Measurements from ENCODE around the gene NPAS4. TPM values are rescaled to one million over a fixed set of nuclear protein-coding genes. Genes with fewer than 3 reads are reported as not detected.

NPAS4 gene
- total and polyA plus RNA-seq, 4 experiments from 2014 or later: not detected

DNA sequence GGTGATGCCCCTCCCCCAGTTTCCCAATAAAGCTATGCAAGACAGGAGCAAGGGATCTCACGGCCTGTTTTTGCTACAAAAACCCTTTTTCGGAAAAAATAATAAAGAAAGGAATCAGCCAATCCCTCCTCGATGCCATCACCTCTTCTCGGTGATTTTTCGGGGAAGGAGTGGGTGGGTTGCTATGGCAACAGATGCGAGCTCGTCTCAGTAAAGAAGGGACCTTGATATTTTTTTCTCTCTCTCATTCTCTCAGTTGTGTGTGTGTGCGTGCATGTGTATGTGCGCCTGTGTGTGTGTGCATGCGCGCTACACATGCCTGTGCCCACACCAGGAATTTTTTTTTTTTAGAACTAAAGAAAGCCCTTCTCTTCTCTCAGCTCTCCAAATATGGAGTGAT, 3.8 kb upstream of the NPAS4 start:
- H3K27ac Mint-ChIP-seq: peak overlapping the region in 1 of 7 donors; percentile 50
- H3K36me3 ChIP-seq (ENCODE audit: insufficient read depth, low read length): no peaks in the 10 kb centered on the region
- H3K4me3 ChIP-seq (ENCODE audit: low read length in 2 of 2): no peak overlapping the region
- no peaks in the 10 kb centered on the region for H3K4me1 ChIP-seq (ENCODE audit: insufficient read depth, low read length)
- ChIA-PET POLR2A (ENCODE audit: partially characterized antibody) (no interaction called here), CTCF (ENCODE audit: partially characterized antibody) (interaction anchor here (1.6 to 2.0 kb wide), 3 partner anchors 8 to 30 kb away, joined by 6 to 7 read pairs (median 6); partner anchors contain the start of gene MRPL11)
- peaks cover 30 to 52% of the 10 kb centered on the region in 2 donors for H3K27me3 Mint-ChIP-seq
- H3K9me3 Mint-ChIP-seq: peaks cover 0 to 11% (median 7%) of the 10 kb centered on the region in 8 donors
- intact Hi-C loops (cut with micrococcal nuclease): no loop called here
- peaks cover 28% of the 10 kb centered on the region for H3K27me3 ChIP-seq (ENCODE audit: insufficient read depth, low read length)
- H3K4me3 Mint-ChIP-seq: no peak overlapping the region
- no peaks in the 10 kb centered on the region for H3K36me3 Mint-ChIP-seq
- peaks cover 6 to 23% (median 11%) of the 10 kb centered on the region in 4 donors for H3K4me1 Mint-ChIP-seq
- H3K9me3 ChIP-seq (ENCODE audit: control insufficient read depth in 1 of 2, low read length in 2 of 2): no peaks in the 10 kb centered on the region
- H3K27ac ChIP-seq (ENCODE audit: low read depth, low read length): no peak overlapping the region
- no peak for DNase-seq

GRCh38 chr11:66418168-66418985, 2.5 kb upstream of the NPAS4 start:
- intact Hi-C loops (cut with micrococcal nuclease): no loop called here
- Histone ChIP-seq H3K27me3 (ENCODE audit: insufficient read depth, low read length) (peaks cover 28% of the 10 kb centered on the region), H3K9me3 (ENCODE audit: control insufficient read depth in 1 of 2, low read length in 2 of 2) (no peaks in the 10 kb centered on the region), H3K27ac (ENCODE audit: low read depth, low read length) (no peak overlapping the region), H3K4me3 (ENCODE audit: low read length in 2 of 2) (no peak overlapping the region), H3K36me3 (ENCODE audit: insufficient read depth, low read length) (no peaks in the 10 kb centered on the region), H3K4me1 (ENCODE audit: insufficient read depth, low read length) (no peaks in the 10 kb centered on the region)
- DNase-seq: peak; percentile 31 to 52 (median 35)
- Mint-ChIP-seq H3K4me3 (peak overlapping the region in 1 of 8 donors; percentile 6), H3K4me1 (peaks cover 6 to 23% (median 11%) of the 10 kb centered on the region in 4 donors), H3K9me3 (peaks cover 0 to 15% (median 7%) of the 10 kb centered on the region in 8 donors), H3K27me3 (peaks cover 30 to 46% of the 10 kb centered on the region in 2 donors), H3K27ac (peak overlapping the region in 4 of 7 donors; percentile 29 to 65 (median 53)), H3K36me3 (no peaks in the 10 kb centered on the region)
- ChIA-PET CTCF (ENCODE audit: partially characterized antibody) (interaction anchor here (1.1 to 2.0 kb wide), 4 partner anchors 9 to 32 kb away, joined by 3 to 6 read pairs (median 6); no protein-coding TSS in a partner anchor), POLR2A (ENCODE audit: partially characterized antibody) (interaction anchor here (1.4 kb wide), 1 partner anchor 48 kb away, joined by 3 read pairs; the partner anchor contains the start of gene PELI3)

GRCh38 chr11:66418986-66419308, 1.9 kb upstream of the NPAS4 start:
- peak overlapping the region in 3 of 7 donors; percentile 29 to 58 (median 54) for H3K27ac Mint-ChIP-seq
- no peak overlapping the region for H3K27ac ChIP-seq (ENCODE audit: low read depth, low read length)
- DNase-seq: no peak
- peaks cover 0 to 15% (median 7%) of the 10 kb centered on the region in 8 donors for H3K9me3 Mint-ChIP-seq
- no peak overlapping the region for H3K4me3 ChIP-seq (ENCODE audit: low read length in 2 of 2)
- ChIA-PET CTCF (ENCODE audit: partially characterized antibody) (interaction anchor here (1.1 to 1.3 kb wide), 2 partner anchors 10 to 12 kb away, joined by 3 to 5 read pairs; no protein-coding TSS in a partner anchor), POLR2A (ENCODE audit: partially characterized antibody) (interaction anchor here (1.4 kb wide), 1 partner anchor 48 kb away, joined by 3 read pairs; the partner anchor contains the start of gene PELI3)
- peaks cover 6 to 23% (median 11%) of the 10 kb centered on the region in 4 donors for H3K4me1 Mint-ChIP-seq
- intact Hi-C loops (cut with micrococcal nuclease): no loop called here
- H3K27me3 Mint-ChIP-seq: peaks cover 30 to 46% of the 10 kb centered on the region in 2 donors
- H3K4me1 ChIP-seq (ENCODE audit: insufficient read depth, low read length): no peaks in the 10 kb centered on the region
- no peaks in the 10 kb centered on the region for H3K36me3 ChIP-seq (ENCODE audit: insufficient read depth, low read length)
- H3K4me3 Mint-ChIP-seq: no peak overlapping the region
- H3K9me3 ChIP-seq (ENCODE audit: control insufficient read depth in 1 of 2, low read length in 2 of 2): no peaks in the 10 kb centered on the region
- H3K27me3 ChIP-seq (ENCODE audit: insufficient read depth, low read length): peaks cover 28% of the 10 kb centered on the region
- H3K36me3 Mint-ChIP-seq: no peaks in the 10 kb centered on the region

DNA sequence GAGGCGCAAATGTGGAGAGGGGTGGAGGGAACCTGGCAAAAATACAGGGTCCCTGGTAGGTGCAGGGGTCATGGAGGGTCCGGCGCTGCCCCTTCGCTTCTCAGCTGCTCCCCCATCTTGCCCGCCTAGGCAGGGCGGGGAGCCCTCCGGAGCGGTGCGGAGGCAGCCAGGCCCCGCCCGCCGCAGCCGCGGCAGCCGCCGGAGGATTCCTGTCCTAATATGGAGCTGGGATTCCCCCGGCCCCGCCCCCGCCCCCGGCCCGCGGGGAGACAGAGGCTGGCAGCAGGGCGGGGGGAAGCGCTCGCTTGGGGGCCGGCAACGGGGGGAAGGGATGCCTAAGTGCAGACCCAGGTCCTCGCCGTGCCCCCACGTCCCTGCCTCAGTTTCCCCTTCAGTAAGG, 1.0 kb upstream of the NPAS4 start:
- no peak overlapping the region for H3K4me3 ChIP-seq (ENCODE audit: low read length in 2 of 2)
- no peaks in the 10 kb centered on the region for H3K4me1 ChIP-seq (ENCODE audit: insufficient read depth, low read length)
- ChIA-PET CTCF (ENCODE audit: partially characterized antibody) (no interaction called here), POLR2A (ENCODE audit: partially characterized antibody) (interaction anchor here (1.4 to 1.6 kb wide), 2 partner anchors 11 to 47 kb away, joined by 3 to 4 read pairs; partner anchors contain the start of gene PELI3)
- peaks cover 28% of the 10 kb centered on the region for H3K27me3 ChIP-seq (ENCODE audit: insufficient read depth, low read length)
- peaks cover 0 to 15% (median 7%) of the 10 kb centered on the region in 8 donors for H3K9me3 Mint-ChIP-seq
- H3K27me3 Mint-ChIP-seq: peaks cover 30 to 38% of the 10 kb centered on the region in 2 donors
- H3K27ac ChIP-seq (ENCODE audit: low read depth, low read length): no peak overlapping the region
- no peaks in the 10 kb centered on the region for H3K36me3 Mint-ChIP-seq
- no peak for DNase-seq
- intact Hi-C loops (cut with micrococcal nuclease): loop anchor here (5.0 kb wide), 1 partner anchor 257 kb away; the partner anchor contains the start of gene RBM4B
- H3K4me1 Mint-ChIP-seq: peaks cover 6 to 23% (median 11%) of the 10 kb centered on the region in 4 donors
- no peak overlapping the region for H3K27ac Mint-ChIP-seq
- no peaks in the 10 kb centered on the region for H3K36me3 ChIP-seq (ENCODE audit: insufficient read depth, low read length)
- H3K4me3 Mint-ChIP-seq: no peak overlapping the region
- H3K9me3 ChIP-seq (ENCODE audit: control insufficient read depth in 1 of 2, low read length in 2 of 2): no peaks in the 10 kb centered on the region

- Histone ChIP-seq H3K4me1 (ENCODE audit: insufficient read depth, low read length) (no peaks in the 10 kb centered on the region), H3K36me3 (ENCODE audit: insufficient read depth, low read length) (no peaks in the 10 kb centered on the region), H3K4me3 (ENCODE audit: low read length in 2 of 2) (no peak overlapping the region), H3K27ac (ENCODE audit: low read depth, low read length) (no peak overlapping the region), H3K27me3 (ENCODE audit: insufficient read depth, low read length) (peaks cover 23% of the 10 kb centered on the region), H3K9me3 (ENCODE audit: control insufficient read depth in 1 of 2, low read length in 2 of 2) (no peaks in the 10 kb centered on the region)
- ChIA-PET POLR2A (ENCODE audit: partially characterized antibody) (interaction anchor here (0.6 to 1.7 kb wide), 11 partner anchors 17 to 257 kb away, joined by 3 to 17 read pairs (median 5); partner anchors contain the start of genes DPP3, MRPL11, PELI3 and RBM14), CTCF (ENCODE audit: partially characterized antibody) (interaction anchor here (0.9 to 1.4 kb wide), 5 partner anchors 9 to 32 kb away, joined by 3 to 10 read pairs (median 5); partner anchors contain the start of gene MRPL11)
- Mint-ChIP-seq H3K36me3 (no peaks in the 10 kb centered on the region), H3K27me3 (peaks cover 23 to 28% of the 10 kb centered on the region in 2 donors), H3K4me3 (peak overlapping the region in 4 of 8 donors; percentile 30 to 64 (median 35)), H3K4me1 (peaks cover 6 to 23% (median 11%) of the 10 kb centered on the region in 4 donors), H3K9me3 (peaks cover 0 to 15% (median 5%) of the 10 kb centered on the region in 8 donors), H3K27ac (peak overlapping the region in 4 of 7 donors; percentile 79 to 91 (median 88))
- peak; percentile 83 to 90 (median 85) for DNase-seq
- intact Hi-C loops (cut with micrococcal nuclease): loop anchor here (1.0 to 5.0 kb wide), 2 partner anchors 132 to 256 kb away; partner anchors contain the start of genes RBM4B and YIF1A
These were observed 814 bp downstream of the NPAS4 start for GRCh38 chr11:66421492-66422205.

- POLR2A ChIA-PET (ENCODE audit: partially characterized antibody): no interaction called here
- H3K27me3 Mint-ChIP-seq: peaks cover 0 to 2% of the 10 kb centered on the region in 2 donors
- peaks cover 1 to 7% of the 10 kb centered on the region in 2 donors for H3K36me3 Mint-ChIP-seq
These were observed 5.5 kb downstream of the NPAS4 start for GRCh38 chr11:66426314-66426713.

More at GRCh38 chr11:66426314-66426713, 5.5 kb downstream of the NPAS4 start:
- H3K4me3 ChIP-seq (ENCODE audit: low read length in 2 of 2): no peak overlapping the region
- no peaks in the 10 kb centered on the region for H3K27me3 ChIP-seq (ENCODE audit: insufficient read depth, low read length)
- H3K36me3 ChIP-seq (ENCODE audit: insufficient read depth, low read length): no peaks in the 10 kb centered on the region
- no peaks in the 10 kb centered on the region for H3K9me3 ChIP-seq (ENCODE audit: control insufficient read depth in 1 of 2, low read length in 2 of 2)
- no peak for DNase-seq
- Mint-ChIP-seq H3K4me3 (no peak overlapping the region), H3K9me3 (peaks cover 0 to 6% (median 0%) of the 10 kb centered on the region in 8 donors), H3K27ac (no peak overlapping the region), H3K4me1 (peaks cover 0 to 12% (median 2%) of the 10 kb centered on the region in 4 donors)
- no peaks in the 10 kb centered on the region for H3K4me1 ChIP-seq (ENCODE audit: insufficient read depth, low read length)
- H3K27ac ChIP-seq (ENCODE audit: low read depth, low read length): no peak overlapping the region
- intact Hi-C loops (cut with micrococcal nuclease): no loop called here
- CTCF ChIA-PET (ENCODE audit: partially characterized antibody): no interaction called here

All from CD4-positive, alpha-beta memory T cell (primary cell).